ENCODE results near the gene XXYLT1. TPM values are rescaled to one million over a fixed set of nuclear protein-coding genes. Genes with fewer than 3 reads are reported as not detected.

XXYLT1 gene
- total RNA-seq, 1 experiment from 2014 or later = 10.9 TPM

GRCh38 chr3:195179776-195180489 is 91.0 kb downstream of the XXYLT1 start (continued):
- TF ChIP-seq ZBTB33 (IDR thresholded peaks at IDR 0.05; ENCODE audit: extremely low read depth, insufficient replicate concordance, low read length) = no peak
- no peak for TF ChIP-seq SRF (IDR thresholded peaks at IDR 0.05; ENCODE audit: low read depth)
- TF ChIP-seq SP1 (IDR thresholded peaks at IDR 0.05; ENCODE audit: low read depth) = no peak

- POLR2A ChIA-PET = no interaction called here
- intact Hi-C loops (cut with micrococcal nuclease) = no loop called here
- Histone ChIP-seq H2AFZ (ENCODE audit: low read depth, low read length, poor library complexity, severe bottlenecking) (no peak overlapping the region), H4K20me1 (ENCODE audit: insufficient read depth) (no peaks in the 10 kb centered on the region), H3K9ac (ENCODE audit: low read length) (no peak overlapping the region), H3K4me3 (replicated peaks in 1 of 2; ENCODE audit: low read depth in 1 of 2, low read length in 2 of 2) (no peak overlapping the region), H3K9me2 (ENCODE audit: insufficient read depth) (no peaks in the 10 kb centered on the region), H3K4me2 (ENCODE audit: low read length) (no peak overlapping the region), H3K9me3 (ENCODE audit: control insufficient read depth in 1 of 2, insufficient read depth in 1 of 2, low read depth in 1 of 2, low read length in 2 of 2) (no peaks in the 10 kb centered on the region), H3K36me3 (ENCODE audit: control insufficient read depth in 1 of 2, insufficient read depth in 2 of 2, low read length in 2 of 2) (no peaks in the 10 kb centered on the region), H3K27me3 (ENCODE audit: insufficient read depth, low read length) (no peaks in the 10 kb centered on the region), H3K27ac (ENCODE audit: low read depth, low read length) (no peak overlapping the region), H3K79me2 (ENCODE audit: insufficient read depth, low read length) (no peaks in the 10 kb centered on the region), H3K4me1 (ENCODE audit: control insufficient read depth in 1 of 2, insufficient read depth in 2 of 2, low read length in 2 of 2) (no peaks in the 10 kb centered on the region; a peak in 1 of 4 replicates)
- TF ChIP-seq SRF (IDR thresholded peaks at IDR 0.05; ENCODE audit: low read depth) = no peak
- no peak for TF ChIP-seq ELF1 (IDR thresholded peaks at IDR 0.05; ENCODE audit: borderline replicate concordance, low read depth)
- TF ChIP-seq POLR2AphosphoS5 (IDR thresholded peaks at IDR 0.05; ENCODE audit: low read depth, low read length) = no peak
- TF ChIP-seq SP1 (IDR thresholded peaks at IDR 0.05; ENCODE audit: low read depth) = no peak
- TF ChIP-seq REST (IDR thresholded peaks at IDR 0.05; ENCODE audit: low read depth) = no peak
- TF ChIP-seq EZH2phosphoT487 (IDR thresholded peaks at IDR 0.05; ENCODE audit: borderline replicate concordance) = no peak
- TF ChIP-seq EGR1 (IDR thresholded peaks at IDR 0.05; ENCODE audit: low read depth) = no peak
- CTCF ChIA-PET = interaction anchor here (0.9 kb wide), 1 partner anchor 496 kb away, joined by 3 read pairs; no protein-coding TSS in a partner anchor
- no peak for DNase-seq (ENCODE audit: low read depth, low spot score)
- RAD21 ChIA-PET (ENCODE audit: low non-redundant PET in 1 of 2, low total read pairs in 2 of 2, uncharacterized antibody in 2 of 2, unreplicated experiment in 2 of 2) = no interaction called here
- no TSS peak for BruUV-seq (replicated peaks)
- ATAC-seq = no peak
These were observed 92.6 kb downstream of the XXYLT1 start for GRCh38 chr3:195178124-195178910.

All from HCT116 (cell line).